ENCODE measurements around the gene DNASE1L2.

DNA sequence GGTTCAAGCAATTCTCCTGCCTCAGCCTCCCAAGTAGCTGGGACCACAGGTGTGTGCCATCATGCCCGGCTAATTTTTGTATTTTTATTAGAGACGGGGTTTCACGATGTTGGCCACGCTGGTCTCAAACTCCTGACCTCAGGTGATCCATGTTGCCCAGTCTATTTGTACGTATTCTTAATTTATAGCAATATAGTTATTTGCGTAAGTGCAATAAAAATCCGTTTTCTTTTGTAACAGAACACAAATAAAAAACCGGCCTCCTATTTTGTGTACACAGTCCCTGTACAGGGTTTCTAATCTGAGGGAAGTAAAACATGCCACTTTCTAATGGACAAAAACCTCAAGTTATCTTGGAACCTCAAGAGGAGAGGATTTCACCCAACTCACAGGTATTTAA lies 24.0 kb downstream of the DNASE1L2 start:
- TF ChIP-seq EZH2 (IDR thresholded peaks at IDR 0.05) (no peak), FOXP2 (optimal IDR thresholded peaks at IDR 0.05; ENCODE audit: control extremely low read depth, extremely low read length, insufficient read depth) (no peak)

Measured in SK-N-MC (cell line).